ENCODE measurements around the gene PGP.

Gene PGP

GRCh38 chr16:2237493-2238149 lies 23.0 kb upstream of the PGP start:
- no peak for DNase-seq (ENCODE audit: low read depth in 3 of 3)

GRCh38 chr16:2237102-2237482 lies 22.5 kb upstream of the PGP start:
- DNase-seq (ENCODE audit: low read depth in 3 of 3), result no peak

DNA sequence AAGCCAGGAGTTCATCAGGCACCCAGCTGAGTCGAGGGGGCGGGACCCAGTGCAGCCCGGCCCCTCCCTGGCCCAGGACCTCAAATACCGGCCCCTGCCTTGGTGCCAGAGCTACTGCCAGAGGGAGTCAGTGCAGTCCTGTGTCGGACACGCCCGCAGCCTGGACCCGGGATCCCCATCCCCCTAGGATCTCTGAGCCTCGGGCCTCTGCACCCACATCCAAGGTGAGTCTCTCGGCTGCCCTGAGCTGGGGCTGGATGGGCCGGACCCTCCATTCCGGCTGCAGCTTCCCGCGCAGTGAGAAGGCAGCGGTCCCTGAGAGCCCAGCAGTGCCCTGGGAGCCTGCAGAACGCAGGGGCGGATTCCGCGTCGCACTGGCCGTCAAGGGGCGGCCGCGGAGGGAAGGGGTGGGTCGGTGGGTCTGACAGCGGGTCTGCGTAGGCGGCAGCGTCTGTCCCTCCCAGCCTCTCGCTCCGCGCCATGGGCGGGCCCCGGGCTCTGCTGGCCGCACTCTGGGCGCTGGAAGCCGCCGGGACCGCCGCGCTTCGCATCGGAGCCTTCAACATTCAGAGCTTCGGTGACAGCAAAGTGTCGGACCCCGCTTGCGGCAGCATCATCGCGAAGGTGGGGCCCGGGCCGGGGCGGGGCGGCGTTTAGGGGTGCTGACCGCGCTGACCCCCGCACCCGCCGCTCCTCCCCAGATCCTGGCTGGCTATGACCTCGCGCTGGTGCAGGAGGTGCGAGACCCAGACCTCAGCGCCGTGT lies 21.9 kb upstream of the PGP start, which contains the start of gene DNASE1L2:
DNASE1L2 (plus strand) TSS at position 108 of the 765 bp plus-strand sequence; CDS start at position 481, 373 bp downstream.
- DNase-seq (ENCODE audit: low read depth in 3 of 3), result no peak

- no peak for DNase-seq (ENCODE audit: low read depth in 3 of 3)
Measured at GRCh38 chr16:2235695-2236336, 21.2 kb upstream of the PGP start.

GRCh38 chr16:2235234-2235651 lies 20.6 kb upstream of the PGP start:
- DNase-seq (ENCODE audit: low read depth in 3 of 3), result no peak

DNA sequence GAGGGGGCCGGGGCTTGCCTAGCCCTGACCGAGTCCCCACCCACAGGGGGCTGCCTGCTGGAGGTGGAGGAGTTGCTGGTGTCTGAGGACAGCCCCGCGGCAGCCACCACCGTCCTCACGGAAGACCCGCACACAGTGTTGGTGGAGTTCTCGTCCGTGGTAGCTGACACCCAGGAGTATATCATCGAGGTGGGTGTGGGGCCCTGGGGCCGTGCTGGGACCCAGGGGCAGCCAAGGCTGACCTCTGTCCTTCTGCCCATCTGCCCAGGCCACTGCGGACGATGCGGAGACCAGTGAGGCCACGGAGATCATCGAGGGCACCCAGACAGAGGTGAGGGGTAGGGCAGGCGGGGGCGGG lies 20.2 kb upstream of the PGP start:
- no peak for DNase-seq (ENCODE audit: low read depth in 3 of 3)

GRCh38 chr16:2233872-2234812 lies 19.5 kb upstream of the PGP start:
- no peak for DNase-seq (ENCODE audit: low read depth in 3 of 3)

DNA sequence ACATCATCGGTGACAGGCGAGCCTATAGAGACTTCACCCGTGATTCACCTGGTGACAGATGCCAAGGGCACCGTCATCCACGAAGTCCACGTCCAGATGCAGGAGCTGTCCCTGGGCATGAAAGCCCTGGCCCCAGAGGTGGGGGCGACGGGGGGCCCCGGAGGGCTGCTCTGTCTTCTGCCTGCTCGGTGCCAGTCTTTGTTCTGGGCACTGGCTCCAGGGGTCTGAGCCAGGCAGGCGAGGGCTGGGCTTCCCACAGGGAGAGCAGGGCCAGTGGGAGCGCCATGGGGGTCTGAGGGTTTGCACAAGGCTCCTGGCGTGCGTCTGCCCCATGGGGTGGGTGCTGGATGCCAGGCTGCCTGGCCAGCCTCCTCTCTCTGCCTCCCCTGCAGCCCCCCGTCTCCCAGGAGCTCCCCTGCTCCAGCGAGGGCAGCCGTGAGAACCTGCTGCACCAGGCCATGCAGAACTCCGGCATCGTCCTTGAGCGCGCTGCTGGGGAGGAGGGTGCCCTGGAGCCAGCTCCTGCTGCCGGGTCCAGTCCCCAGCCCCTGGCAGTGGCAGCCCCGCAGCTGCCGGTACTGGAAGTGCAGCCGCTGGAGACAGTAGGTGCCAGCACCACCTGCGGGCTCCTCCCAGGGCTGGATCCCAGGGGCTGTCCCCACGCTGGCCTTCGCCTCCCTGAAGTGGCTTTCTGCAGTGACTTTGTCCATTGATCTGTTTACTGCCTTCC lies 18.6 kb upstream of the PGP start:
- no peak for DNase-seq (ENCODE audit: low read depth in 3 of 3)

- DNase-seq (ENCODE audit: low read depth in 3 of 3), result no peak
Measured at GRCh38 chr16:2232094-2232990, 17.7 kb upstream of the PGP start.

- no peak for DNase-seq (ENCODE audit: low read depth in 3 of 3)
Measured at GRCh38 chr16:2231016-2231931, 16.6 kb upstream of the PGP start.

- no peak for DNase-seq (ENCODE audit: low read depth in 3 of 3)
Measured at GRCh38 chr16:2230376-2230775, 15.7 kb upstream of the PGP start.

GRCh38 chr16:2229632-2230250 lies 15.1 kb upstream of the PGP start:
- DNase-seq (ENCODE audit: low read depth in 3 of 3), result no peak

DNA sequence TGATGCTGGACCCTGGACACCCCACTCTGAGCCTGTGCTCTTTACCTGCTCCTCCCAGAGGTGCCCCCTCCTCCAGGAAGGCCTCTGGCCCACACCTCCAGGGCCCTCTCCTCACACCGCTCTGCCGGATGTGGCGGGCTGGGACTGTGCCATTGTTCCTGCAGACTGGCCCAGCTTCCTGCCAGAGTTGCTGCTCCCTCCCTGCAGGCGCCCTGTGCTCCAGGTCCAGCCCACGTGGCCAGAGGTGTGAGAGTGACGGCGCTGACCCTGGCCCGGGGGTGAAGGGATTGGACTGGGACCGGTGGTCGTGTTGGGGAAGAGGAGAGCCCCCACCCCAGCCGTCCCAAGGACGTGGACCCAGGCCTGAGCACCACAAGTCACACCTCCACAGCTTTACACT lies 14.5 kb upstream of the PGP start:
- DNase-seq (ENCODE audit: low read depth in 3 of 3), result no peak

DNA sequence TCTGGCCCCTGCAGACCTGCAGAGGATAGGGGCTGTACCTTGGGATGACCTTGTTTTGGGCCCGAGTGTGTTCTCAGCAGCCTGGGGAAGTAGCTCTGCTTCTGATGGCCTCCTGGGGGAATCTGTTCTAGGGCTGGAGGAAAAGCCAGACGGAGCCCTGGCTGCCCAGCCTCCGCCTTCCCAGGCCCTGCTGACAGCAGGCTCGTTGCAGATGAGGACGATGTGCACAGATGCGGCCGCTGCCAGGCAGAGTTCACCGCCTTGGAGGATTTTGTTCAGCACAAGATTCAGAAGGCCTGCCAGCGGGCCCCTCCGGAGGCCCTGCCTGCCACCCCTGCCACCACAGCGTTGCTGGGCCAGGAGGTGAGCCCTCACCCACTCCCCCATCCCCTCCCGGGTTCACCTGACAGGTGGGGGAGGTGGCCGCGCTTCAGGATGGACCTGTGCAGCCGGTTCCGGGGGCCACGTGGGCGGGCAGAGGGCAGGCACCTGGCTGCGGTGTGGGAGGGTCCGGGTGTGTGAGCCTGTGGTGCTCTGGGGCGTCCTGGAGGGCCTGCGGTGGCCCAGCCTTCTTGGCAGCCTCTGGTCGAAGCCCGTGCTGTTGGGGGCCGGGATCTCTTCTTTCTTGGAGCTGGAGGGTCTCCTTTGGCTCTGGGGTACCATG lies 13.7 kb upstream of the PGP start:
- no peak for DNase-seq (ENCODE audit: low read depth in 3 of 3)

DNA sequence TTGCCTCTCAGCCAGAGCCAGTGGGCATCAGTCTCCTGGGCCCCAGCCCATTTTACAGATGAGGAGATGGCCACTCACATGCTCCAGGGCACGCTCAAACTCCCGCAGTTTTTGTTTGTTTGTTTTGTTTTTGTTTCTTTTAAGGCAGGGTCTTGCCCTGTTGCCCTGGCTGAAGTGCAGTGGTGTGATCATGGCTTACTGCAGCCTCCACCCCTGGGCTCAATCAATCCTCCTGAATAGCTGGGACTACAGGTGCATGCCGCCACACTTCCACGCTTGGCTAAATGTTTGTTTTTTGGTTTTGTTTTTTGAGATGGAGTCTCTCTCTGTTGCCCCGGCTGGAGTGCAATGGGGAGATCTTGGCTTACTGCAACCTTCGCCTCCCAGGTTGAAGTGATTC lies 12.3 kb upstream of the PGP start:
- DNase-seq (ENCODE audit: low read depth in 3 of 3), result no peak

- no peak for DNase-seq (ENCODE audit: low read depth in 3 of 3)
Measured at GRCh38 chr16:2226245-2226793, 11.7 kb upstream of the PGP start.

- DNase-seq (ENCODE audit: low read depth in 3 of 3), result no peak
Measured at GRCh38 chr16:2223942-2224486, 9.4 kb upstream of the PGP start.
